Fibroblast of lung (primary cell): Measurements from ENCODE around the gene IGF2R. TPM values are rescaled to one million over a fixed set of nuclear protein-coding genes. Genes with fewer than 3 reads are reported as not detected.
"Not testable (repeated sequence)": the region's sequence is repeated elsewhere in the genome, so short reads cannot be mapped to it uniquely, and the experiment has no call there.

Experiments used
- DNase-seq, 2 donors: peaks; one replicate each; pipeline versions ENCODE4 v3.0.0 to v3.0.0-alpha.2; 2010; ENCODE audit warnings: low read depth in 2 of 2
- H2AFZ ChIP-seq: 2 replicates; pipeline ENCODE4 v1.5.1; 2012; ENCODE audit warnings: low read length, control low read depth, inconsistent platforms
- H3K27ac ChIP-seq: 2 replicates; pipeline ENCODE4 v1.5.1; 2011; ENCODE audit warnings: low read length, control low read depth; ENCODE audit not compliant: insufficient read depth
- H3K27me3 ChIP-seq: 2 replicates; pipeline ENCODE4 v1.5.1; 2011; ENCODE audit warnings: mild to moderate bottlenecking, low read length; ENCODE audit not compliant: control insufficient read depth, insufficient read depth
- H3K36me3 ChIP-seq: 2 replicates; pipeline ENCODE4 v1.5.1; 2011; ENCODE audit warnings: low read length; ENCODE audit not compliant: control insufficient read depth, insufficient read depth
- H3K4me1 ChIP-seq: 2 replicates; pipeline ENCODE4 v1.5.1; 2011; ENCODE audit warnings: low read length; ENCODE audit not compliant: control insufficient read depth, insufficient read depth; ENCODE audit errors: extremely low read depth
- H3K4me2 ChIP-seq: 2 replicates; pipeline ENCODE4 v1.5.1; 2011; ENCODE audit warnings: low read length, control low read depth; ENCODE audit not compliant: insufficient read depth; ENCODE audit errors: extremely low read depth
- H3K4me3 ChIP-seq, 4 experiments: fragments of 200-600 bp in 1 of 4; sonication (generic) in 1 of 4; replicated peaks in 1 of 4; 2 replicates each; pipeline ENCODE4 v1.5.1; 2011 to 2016; ENCODE audit warnings: low read length in 4 of 4, low read depth in 3 of 4, mild to moderate bottlenecking in 3 of 4, control low read depth in 2 of 4, inconsistent platforms in 1 of 4, mixed read lengths in 1 of 4; ENCODE audit not compliant: insufficient read depth in 1 of 4; ENCODE audit errors: control extremely low read depth in 1 of 4
- H3K79me2 ChIP-seq: 2 replicates; pipeline ENCODE4 v1.5.1; 2012; ENCODE audit warnings: mild to moderate bottlenecking, low read length, inconsistent platforms; ENCODE audit not compliant: control insufficient read depth, insufficient read depth
- H3K9ac ChIP-seq: 2 replicates; pipeline ENCODE4 v1.5.1; 2011; ENCODE audit warnings: mild to moderate bottlenecking, low read length, control low read depth; ENCODE audit not compliant: insufficient read depth
- H3K9me3 ChIP-seq: 2 replicates; pipeline ENCODE4 v1.5.1; 2012; ENCODE audit warnings: low read depth, low read length; ENCODE audit not compliant: control insufficient read depth, insufficient read depth
- H4K20me1 ChIP-seq: 2 replicates; pipeline ENCODE4 v1.5.1; 2011; ENCODE audit warnings: low read length; ENCODE audit not compliant: control insufficient read depth, insufficient read depth; ENCODE audit errors: extremely low read depth
- CTCF ChIP-seq, 2 donors: IDR thresholded peaks in 1 of 2; conservative IDR thresholded peaks in 1 of 2; 1 replicate in 1 of 2; 2 replicates in 1 of 2; pipeline ENCODE4 v1.5.1; 2011 to 2012; ENCODE audit warnings: low read length in 2 of 2, control low read depth in 1 of 2, inconsistent platforms in 1 of 2, low read depth in 1 of 2, mild to moderate bottlenecking in 1 of 2
- EZH2 ChIP-seq: IDR thresholded peaks from 2 replicates; pipeline ENCODE4 v1.5.1; 2012; ENCODE audit warnings: low read length, control low read depth, mild to moderate bottlenecking; ENCODE audit errors: missing control alignments
- polyA plus RNA-seq, 2 donors: library from polyadenylated mRNA; depleted of rRNA in 1 of 2; stranded (reverse) in 1 of 2; unstranded in 1 of 2; fragments of >200 nt; gene quantifications; 2 replicates each; pipeline ENCODE4 v1.2.1, GENCODE V29; 2011 to 2012; ENCODE audit warnings: missing spikeins in 1 of 2
- total RNA-seq: library from RNA; depleted of rRNA; stranded (reverse); fragments of >200 nt; gene quantifications from 2 replicates; pipeline ENCODE4 v1.2.1, GENCODE V29; 2014

Gene IGF2R
- total and polyA plus RNA-seq, 2 donors (not counting 1 experiment from before 2014, with no cell fraction given), result 37.6 to 300 TPM

- no peaks in the 10 kb centered on the region for H3K36me3 ChIP-seq
- no peaks in the 10 kb centered on the region for H3K4me1 ChIP-seq
- H3K27me3 ChIP-seq, result no peaks in the 10 kb centered on the region
- H3K79me2 ChIP-seq, result no peaks in the 10 kb centered on the region
- TF ChIP-seq EZH2, result no peak
- TF ChIP-seq CTCF (conservative IDR thresholded peaks at IDR 0.05 in 1 of 2, IDR thresholded peaks at IDR 0.05 in 1 of 2; ENCODE audit: low read depth in 1 of 2, low read length in 2 of 2), result no peak
- peak in 1 of 2 donors; percentile 30 for DNase-seq
- no peaks in the 10 kb centered on the region for H3K9me3 ChIP-seq
- no peaks in the 10 kb centered on the region for H4K20me1 ChIP-seq
- no peak overlapping the region for H3K4me2 ChIP-seq
- H3K4me3 ChIP-seq, result no peak overlapping the region
- no peak overlapping the region for H3K27ac ChIP-seq
- H3K9ac ChIP-seq, result no peak overlapping the region
- H2AFZ ChIP-seq, result no peak overlapping the region
Measured at GRCh38 chr6:160132776-160133338, 164.0 kb downstream of the IGF2R start.

- H3K27me3 ChIP-seq, result no peaks in the 10 kb centered on the region
- no peaks in the 10 kb centered on the region for H4K20me1 ChIP-seq
- H3K9me3 ChIP-seq, result no peaks in the 10 kb centered on the region
- no peak overlapping the region for H3K4me2 ChIP-seq
- H3K4me3 ChIP-seq, result no peak overlapping the region
- H3K79me2 ChIP-seq, result no peaks in the 10 kb centered on the region
- no peak overlapping the region for H3K27ac ChIP-seq
- H3K4me1 ChIP-seq, result peaks cover 2% of the 10 kb centered on the region
- no peak for DNase-seq
- H2AFZ ChIP-seq, result no peak overlapping the region
- H3K36me3 ChIP-seq, result no peaks in the 10 kb centered on the region
- H3K9ac ChIP-seq, result no peak overlapping the region
- TF ChIP-seq CTCF (conservative IDR thresholded peaks at IDR 0.05 in 1 of 2, IDR thresholded peaks at IDR 0.05 in 1 of 2; ENCODE audit: low read depth in 1 of 2, low read length in 2 of 2) (no peak), EZH2 (no peak)
Measured at GRCh38 chr6:160133441-160134336, 164.8 kb downstream of the IGF2R start.

- H3K27ac ChIP-seq, H4K20me1 ChIP-seq, H3K9me3 ChIP-seq, DNase-seq, H3K27me3 ChIP-seq, H3K4me1 ChIP-seq, H3K9ac ChIP-seq, H3K79me2 ChIP-seq, H2AFZ ChIP-seq, H3K4me3 ChIP-seq, H3K36me3 ChIP-seq, H3K4me2 ChIP-seq: not testable (repeated sequence)
Measured at GRCh38 chr6:160134337-160134751, 165.5 kb downstream of the IGF2R start.
